ENCODE results near the gene TRIO. TPM values are rescaled to one million over a fixed set of nuclear protein-coding genes. Genes with fewer than 3 reads are reported as not detected.

TRIO gene
- total RNA-seq, 2 experiments from 2014 or later: 4.1 to 6.5 TPM

GRCh38 chr5:14557203-14557770 is 414.1 kb downstream of the TRIO start:
- DNase-seq: no peak

DNA sequence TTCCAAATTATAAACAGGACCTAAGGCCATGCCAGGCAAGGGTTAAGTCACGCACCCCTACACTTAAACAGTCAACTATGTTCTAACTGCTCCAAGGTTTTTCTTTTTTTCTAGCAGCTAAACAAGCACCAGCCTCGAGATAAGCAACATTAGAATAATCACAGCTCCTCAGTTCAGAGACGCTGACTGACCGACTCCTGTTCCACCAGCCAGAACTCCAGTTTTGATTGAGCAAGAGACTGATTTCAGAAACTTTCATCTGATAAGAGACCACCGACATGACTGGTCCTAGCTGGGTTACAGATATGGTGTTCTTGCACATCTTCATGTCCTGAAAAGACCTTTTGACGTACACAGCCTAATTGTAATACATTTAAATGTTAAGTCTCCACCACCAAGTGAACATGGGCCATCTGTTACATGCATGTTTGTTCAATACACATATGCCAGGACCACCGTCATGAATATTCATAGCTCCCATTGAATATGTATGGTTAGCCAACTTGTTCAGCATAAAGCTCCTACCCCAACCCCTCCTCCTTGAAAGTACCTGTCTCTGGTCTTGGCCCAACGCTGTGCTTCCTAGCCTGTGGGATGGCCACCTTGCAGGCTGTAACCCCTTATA is 414.8 kb downstream of the TRIO start:
- ChIA-PET CTCF (no interaction called here), POLR2A (interaction anchor here (1.2 kb wide), 1 partner anchor 25 kb away, joined by 3 read pairs; no protein-coding TSS in a partner anchor)
- no peak overlapping the region for H3K27ac Mint-ChIP-seq
- intact Hi-C loops (cut with DNase I, micrococcal nuclease): no loop called here
- Histone ChIP-seq H3K9me3 (ENCODE audit: control insufficient read depth in 1 of 2, insufficient read depth in 1 of 2, low read length in 2 of 2) (peaks cover 0 to 4% of the 10 kb centered on the region in 2 experiments), H3K27ac (ENCODE audit: low read depth in 1 of 2, low read length in 2 of 2) (no peak overlapping the region), H3K4me1 (ENCODE audit: insufficient read depth, low read length) (peaks cover 20% of the 10 kb centered on the region), H3K36me3 (ENCODE audit: insufficient read depth, low read length) (no peaks in the 10 kb centered on the region), H3K4me3 (ENCODE audit: low read length) (no peak overlapping the region), H3K27me3 (ENCODE audit: control insufficient read depth in 1 of 2, insufficient read depth in 2 of 2, low read length in 2 of 2) (peaks cover 0 to 8% of the 10 kb centered on the region in 2 experiments)
- H3K27me3 Mint-ChIP-seq: no peaks in the 10 kb centered on the region
- no peak for ATAC-seq (ENCODE audit: poor library complexity)
- H3K36me3 Mint-ChIP-seq (ENCODE audit: low read depth): no peaks in the 10 kb centered on the region
- TF ChIP-seq CTCF (IDR thresholded peaks at IDR 0.05): no peak
- no peak for DNase-seq
- H3K4me1 Mint-ChIP-seq (ENCODE audit: low read depth): peaks cover 18% of the 10 kb centered on the region
- no peak overlapping the region for H3K4me3 Mint-ChIP-seq
- no peaks in the 10 kb centered on the region for H3K9me3 Mint-ChIP-seq

More at GRCh38 chr5:14557203-14557770, 414.1 kb downstream of the TRIO start:
- POLR2A ChIA-PET: no interaction called here
- H3K27ac ChIP-seq (ENCODE audit: low read depth in 1 of 2, low read length in 2 of 2): no peak overlapping the region
- peaks cover 20% of the 10 kb centered on the region for H3K4me1 ChIP-seq (ENCODE audit: insufficient read depth, low read length)
- Mint-ChIP-seq H3K27me3 (no peaks in the 10 kb centered on the region), H3K4me3 (no peak overlapping the region), H3K4me1 (ENCODE audit: low read depth) (peaks cover 18% of the 10 kb centered on the region), H3K36me3 (ENCODE audit: low read depth) (no peaks in the 10 kb centered on the region), H3K9me3 (no peaks in the 10 kb centered on the region), H3K27ac (no peak overlapping the region)
- peaks cover 0 to 8% of the 10 kb centered on the region in 2 experiments for H3K27me3 ChIP-seq (ENCODE audit: control insufficient read depth in 1 of 2, insufficient read depth in 2 of 2, low read length in 2 of 2)
- CTCF ChIA-PET: no interaction called here
- no peaks in the 10 kb centered on the region for H3K36me3 ChIP-seq (ENCODE audit: insufficient read depth, low read length)
- intact Hi-C loops (cut with DNase I, micrococcal nuclease): no loop called here
- TF ChIP-seq CTCF (IDR thresholded peaks at IDR 0.05): no peak
- H3K9me3 ChIP-seq (ENCODE audit: control insufficient read depth in 1 of 2, insufficient read depth in 1 of 2, low read length in 2 of 2): peaks cover 0 to 4% of the 10 kb centered on the region in 2 experiments
- no peak overlapping the region for H3K4me3 ChIP-seq (ENCODE audit: low read length)
- no peak for ATAC-seq (ENCODE audit: poor library complexity)

Other genes starting within 250 kb of the TRIO start
- not detected for gene DNAH5, start 198.7 kb upstream of the TRIO start, total RNA-seq